H1 (cell line): ENCODE results near the gene TPRX1.

Source experiments
- ATF3 ChIP-seq: IDR thresholded peaks from 2 replicates; pipeline ENCODE4 v1.6.1; 2011; ENCODE audit warnings: low read depth, mild to moderate bottlenecking, low read length; ENCODE audit not compliant: insufficient read depth
- EZH2 ChIP-seq: fragments of 200-600 bp; sonication (generic); IDR thresholded peaks from 2 replicates; pipeline ENCODE4 v1.7.1; 2012; ENCODE audit warnings: low read depth, mild to moderate bottlenecking, moderate library complexity, low read length, inconsistent platforms; ENCODE audit not compliant: severe bottlenecking
- POLR2AphosphoS5 ChIP-seq: IDR thresholded peaks from 2 replicates; pipeline ENCODE4 v1.6.1; 2011; ENCODE audit warnings: low read depth, low read length
- RFX5 ChIP-seq: IDR thresholded peaks from 2 replicates; pipeline ENCODE4 v1.6.1; 2011; ENCODE audit warnings: low read depth, low read length, improper control_type of control experiment, borderline replicate concordance

GRCh38 chr19:47769534-47769933, 34.8 kb downstream of the TPRX1 start:
- no peak for TF ChIP-seq RFX5
- no peak for TF ChIP-seq EZH2
- no peak for TF ChIP-seq POLR2AphosphoS5
- no peak for TF ChIP-seq ATF3
